NCI-H526 (cell line): ENCODE results near the gene RCSD1.
"Not testable (repeated sequence)": the region's sequence is repeated elsewhere in the genome, so short reads cannot be mapped to it uniquely, and the experiment has no call there.

ENCODE experiments used
- DNase-seq, 2 experiments: peaks; one replicate each; lab custom pipeline; 2025; lab: John Stamatoyannopoulos, UW

Gene RCSD1, protein sequence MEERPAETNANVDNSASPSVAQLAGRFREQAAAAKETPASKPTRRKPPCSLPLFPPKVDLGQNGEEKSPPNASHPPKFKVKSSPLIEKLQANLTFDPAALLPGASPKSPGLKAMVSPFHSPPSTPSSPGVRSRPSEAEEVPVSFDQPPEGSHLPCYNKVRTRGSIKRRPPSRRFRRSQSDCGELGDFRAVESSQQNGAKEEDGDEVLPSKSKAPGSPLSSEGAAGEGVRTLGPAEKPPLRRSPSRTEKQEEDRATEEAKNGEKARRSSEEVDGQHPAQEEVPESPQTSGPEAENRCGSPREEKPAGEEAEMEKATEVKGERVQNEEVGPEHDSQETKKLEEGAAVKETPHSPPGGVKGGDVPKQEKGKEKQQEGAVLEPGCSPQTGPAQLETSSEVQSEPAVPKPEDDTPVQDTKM

DNA sequence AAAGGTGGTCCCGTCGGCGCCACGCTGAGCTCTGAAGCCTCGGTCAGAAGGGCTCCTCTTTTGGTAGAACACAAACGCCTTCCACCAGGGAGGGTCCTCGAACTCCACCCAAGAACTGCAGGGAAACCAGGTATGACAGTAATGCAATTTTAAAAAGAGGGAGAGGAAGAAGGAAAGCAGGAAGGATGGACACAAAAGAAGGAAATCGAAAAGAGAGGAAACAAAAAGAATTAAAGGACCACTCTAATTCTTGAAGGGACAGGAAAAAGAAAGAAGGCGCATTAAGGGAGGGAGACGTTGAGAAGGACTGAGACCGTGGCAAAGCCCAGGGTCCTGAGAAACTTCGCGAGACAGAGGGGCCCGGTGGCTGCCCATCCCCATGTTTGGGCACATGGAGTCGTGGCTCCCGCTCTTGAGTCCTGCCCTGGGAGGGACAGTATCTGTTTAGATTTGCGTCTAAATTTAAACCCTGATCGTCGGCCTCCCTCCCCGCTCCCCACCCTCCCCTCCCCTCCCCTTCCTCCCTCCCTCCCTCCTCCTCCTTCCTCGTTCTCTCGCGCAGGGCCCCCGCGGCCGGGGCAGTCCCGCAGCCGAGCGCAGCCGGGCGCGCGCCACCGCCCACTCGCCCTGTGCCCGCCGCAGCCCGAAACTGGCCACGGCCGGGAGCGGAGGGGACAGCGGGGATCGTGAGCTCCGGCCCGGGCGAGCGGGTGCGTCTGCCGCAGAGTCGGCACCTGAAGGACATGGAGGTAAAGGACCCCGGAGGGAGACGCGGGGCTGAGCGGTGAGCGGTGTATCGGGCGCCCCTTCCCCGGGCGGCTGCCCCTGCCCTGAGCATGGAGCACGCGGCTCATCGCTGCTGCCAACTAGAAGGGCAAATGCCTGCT is at the start of gene RCSD1:
Gene RCSD1, plus strand, starts transcription at position 552 of the 887 bp plus-strand sequence. Its CDS starts 192 bp downstream, at position 744.
- peak in 1 of 2 experiments; percentile 59 for DNase-seq

DNA sequence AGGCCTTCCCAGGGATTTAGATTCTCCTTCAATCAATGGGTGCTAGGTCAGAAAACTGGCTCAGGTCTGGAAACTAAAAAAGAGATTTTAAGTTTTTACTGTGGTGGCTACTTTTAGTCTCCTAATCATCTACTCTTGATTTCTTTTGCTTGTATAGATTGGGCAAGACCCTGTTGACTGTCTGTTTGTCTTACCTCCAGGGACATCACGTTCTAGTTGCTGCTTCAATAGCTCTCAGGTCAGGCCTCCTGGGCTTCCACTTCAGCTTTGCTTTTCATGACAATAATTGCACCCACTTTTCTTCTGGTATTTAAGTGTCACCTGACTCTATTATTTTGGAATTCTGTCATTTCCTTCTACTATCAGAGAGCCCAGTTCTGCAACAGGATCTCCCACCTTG is 48.0 kb upstream of the RCSD1 start:
- no peak for DNase-seq

DNA sequence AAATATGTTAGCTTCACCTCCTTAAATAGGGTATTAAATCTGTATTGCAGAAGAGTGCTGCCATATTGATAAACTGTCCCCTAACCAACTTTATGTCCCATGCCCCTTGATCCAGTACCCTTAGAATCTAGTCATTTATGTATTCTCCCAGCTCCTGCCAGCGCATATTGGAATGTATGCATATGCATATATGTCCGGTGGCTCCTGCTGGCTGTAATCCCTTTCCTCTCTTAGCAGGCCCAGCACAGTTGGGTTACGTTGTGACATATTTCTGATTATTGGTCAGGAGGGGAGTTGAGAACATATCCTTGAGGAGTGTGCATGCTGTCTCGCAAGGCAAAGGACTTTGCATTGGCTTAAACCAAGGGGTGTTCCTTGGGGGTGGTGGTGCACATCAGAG is 47.3 kb upstream of the RCSD1 start:
- DNase-seq = no peak

GRCh38 chr1:167584581-167584980 is 45.5 kb upstream of the RCSD1 start:
- no peak for DNase-seq

GRCh38 chr1:167587342-167587741 is 42.7 kb upstream of the RCSD1 start:
- DNase-seq = no peak

DNA sequence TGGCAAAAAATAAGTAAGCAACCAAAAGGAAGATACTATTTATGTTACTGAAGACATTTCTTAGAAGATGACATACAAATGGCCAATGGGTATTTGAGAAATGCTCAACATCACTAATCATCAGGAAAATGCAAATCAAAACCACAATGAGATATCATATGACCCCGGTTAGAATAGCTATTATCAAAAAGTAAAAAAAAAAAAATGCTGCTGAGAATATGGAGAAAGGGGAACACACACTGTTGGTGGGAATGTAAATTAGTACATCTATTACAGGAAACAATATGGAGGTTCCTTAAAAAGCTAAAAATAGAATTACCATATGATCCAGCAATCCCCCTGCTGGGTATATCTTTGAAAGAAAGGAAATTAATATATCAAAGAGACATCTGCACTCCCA is 42.2 kb upstream of the RCSD1 start:
- DNase-seq = peak; percentile 34 to 42

DNA sequence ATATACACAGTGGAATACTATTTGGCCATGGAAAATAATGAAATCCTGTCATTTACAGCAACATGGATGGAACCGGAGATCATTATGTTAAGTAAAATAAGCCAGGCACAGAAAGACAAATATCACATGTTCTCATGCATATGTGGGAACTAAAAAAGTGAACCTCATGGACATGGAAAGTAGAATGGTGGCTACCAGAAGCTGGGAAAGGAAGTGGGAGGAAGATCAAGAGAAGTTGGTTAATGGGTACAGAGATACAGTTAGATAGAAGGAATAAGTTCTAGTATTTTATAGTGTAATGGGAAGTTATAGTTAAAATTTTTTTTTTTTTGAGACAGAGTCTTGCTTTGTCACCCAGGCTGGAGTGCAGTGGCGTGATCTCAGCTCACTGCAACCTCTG is 41.7 kb upstream of the RCSD1 start:
- no peak for DNase-seq

- no peak for DNase-seq
Observed at GRCh38 chr1:167592475-167592874, 37.6 kb upstream of the RCSD1 start.

DNA sequence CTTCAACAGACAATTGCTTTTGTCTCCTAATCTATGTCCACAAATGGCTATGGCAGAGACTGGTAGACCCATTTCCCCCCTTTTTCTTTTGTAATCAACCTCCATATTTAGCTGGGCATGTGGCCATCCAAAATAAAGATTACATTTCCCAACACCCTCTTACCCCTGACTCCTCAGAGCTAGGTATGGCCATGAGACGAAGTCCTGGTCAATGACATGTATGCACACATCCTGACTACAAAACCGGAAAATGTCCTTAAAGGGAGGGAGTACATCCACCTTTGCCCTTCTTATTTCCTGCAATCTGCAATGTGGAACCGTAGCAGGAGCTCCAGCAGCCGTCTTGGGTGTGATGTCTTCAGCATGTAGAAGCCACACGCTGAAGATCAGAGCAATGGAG is 36.2 kb upstream of the RCSD1 start:
- DNase-seq = no peak

DNA sequence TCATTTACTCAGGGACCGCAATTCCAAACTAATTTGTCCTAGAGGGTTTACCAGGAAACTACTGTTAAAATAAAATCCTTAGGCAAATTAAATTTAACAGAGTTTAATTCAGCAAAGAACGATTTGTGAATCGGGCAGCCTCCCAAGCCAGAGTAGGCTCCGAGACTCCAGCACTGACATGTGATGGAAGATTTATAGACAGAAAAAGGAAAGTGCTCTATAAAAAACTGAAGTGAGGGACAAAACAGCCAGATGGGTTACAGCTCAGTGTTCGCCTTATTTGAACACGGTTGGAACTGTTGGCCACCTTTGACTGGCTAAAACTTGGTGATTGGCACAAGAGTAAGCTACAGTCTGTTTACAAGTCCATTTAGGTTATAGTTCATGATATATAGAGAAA is 35.2 kb upstream of the RCSD1 start:
- DNase-seq = no peak

DNA sequence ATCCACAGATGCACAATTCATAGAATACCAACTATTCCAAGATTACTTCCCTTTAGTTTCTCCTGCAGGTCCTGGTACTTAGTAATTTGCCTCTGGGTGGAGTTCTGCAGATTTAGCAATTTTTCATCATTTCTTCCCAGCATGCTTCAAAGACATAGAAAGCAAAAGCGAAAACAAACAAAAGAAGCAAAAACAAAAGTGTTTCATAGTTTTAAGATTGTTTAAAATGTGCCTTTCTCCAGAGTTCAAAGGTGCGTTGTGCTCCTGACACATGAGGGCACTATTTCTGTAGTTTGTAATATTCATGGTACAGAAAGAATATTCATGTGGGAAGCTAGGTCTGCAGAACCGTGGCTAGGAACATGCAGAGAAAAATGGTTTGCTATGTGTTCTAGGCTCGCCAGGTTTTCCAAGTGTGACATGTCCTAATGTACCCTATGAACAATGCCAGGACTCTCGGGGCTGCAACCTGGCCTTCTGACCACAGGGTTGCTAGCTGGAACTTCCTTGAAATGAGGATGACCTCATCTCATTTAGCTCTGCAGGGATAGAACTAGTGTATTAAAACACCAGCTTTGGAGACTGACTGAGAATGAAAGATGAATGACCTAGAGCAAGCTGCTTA is 30.0 kb upstream of the RCSD1 start:
- DNase-seq = peak; percentile 48 to 60

GRCh38 chr1:167601442-167602383 is 28.3 kb upstream of the RCSD1 start:
- DNase-seq = no peak

DNA sequence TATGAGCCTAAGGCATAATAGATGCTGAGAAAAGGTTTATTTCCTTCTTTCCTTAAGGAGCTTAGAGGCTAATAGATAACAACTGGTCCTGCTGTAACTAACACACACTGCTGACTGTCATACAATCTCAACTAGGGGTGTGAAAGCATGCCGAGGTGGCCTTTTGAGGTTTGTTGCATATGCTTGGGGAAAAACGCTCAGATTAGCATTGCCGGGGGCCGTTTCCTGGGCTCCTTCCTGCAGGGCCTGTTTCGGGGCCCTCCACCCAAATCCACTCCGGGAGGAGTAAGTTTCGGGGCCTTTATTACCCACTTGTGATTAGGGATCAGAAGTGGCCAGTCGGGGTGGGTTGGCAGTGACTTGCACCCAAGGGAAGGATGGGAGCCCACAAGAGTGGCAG is 27.2 kb upstream of the RCSD1 start:
- no peak for DNase-seq

- no peak for DNase-seq
Observed at GRCh38 chr1:167605576-167605975, 24.5 kb upstream of the RCSD1 start.

GRCh38 chr1:167611983-167612382 is 18.0 kb upstream of the RCSD1 start:
- DNase-seq = no peak

- DNase-seq = no peak
Observed at GRCh38 chr1:167612587-167613385, 17.2 kb upstream of the RCSD1 start.

- not testable (repeated sequence) for DNase-seq
Observed at GRCh38 chr1:167613984-167614383, 16.0 kb upstream of the RCSD1 start.

DNA sequence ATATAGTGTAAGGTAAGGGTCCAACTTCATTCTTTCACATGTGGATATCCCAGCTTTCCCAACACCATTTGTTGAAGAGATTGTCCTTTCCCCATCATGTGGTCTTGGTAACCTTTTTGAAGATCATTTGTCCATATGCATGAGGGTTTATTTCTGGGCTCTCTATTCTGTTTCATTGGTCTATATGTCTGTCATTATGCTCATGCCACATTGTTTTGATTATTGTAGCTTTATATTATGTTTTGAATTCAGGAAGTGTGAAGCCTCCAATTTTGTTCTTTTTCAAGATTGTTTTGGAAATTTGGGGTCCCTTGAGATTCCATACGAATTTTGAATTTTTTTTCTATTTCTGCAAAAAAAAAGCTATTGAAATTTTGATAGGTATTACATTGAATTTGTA is 15.2 kb upstream of the RCSD1 start:
- no peak for DNase-seq

DNA sequence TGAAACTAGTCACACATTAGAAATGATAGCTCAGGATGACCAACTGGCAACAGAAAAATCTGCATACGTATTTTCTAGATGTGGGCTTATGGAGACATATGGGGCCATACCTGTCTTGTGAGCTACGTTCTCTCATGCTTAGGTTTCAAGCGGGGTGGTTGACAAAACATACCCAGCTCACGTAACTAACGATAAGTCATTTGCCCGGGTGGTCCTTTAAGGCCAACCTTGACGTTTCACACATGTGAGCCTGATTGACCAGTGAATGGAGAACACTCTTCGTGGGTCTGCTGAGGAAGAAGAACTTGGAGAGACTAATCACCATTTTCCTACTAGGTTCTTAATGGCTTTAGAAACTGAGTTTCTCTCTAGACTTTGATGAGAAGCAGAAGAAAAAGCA is 13.5 kb upstream of the RCSD1 start:
- no peak for DNase-seq
